Measurements from ENCODE around the gene ATE1. TPM values are rescaled to one million over a fixed set of nuclear protein-coding genes. Genes with fewer than 3 reads are reported as not detected.

ATE1 gene
- total RNA-seq, 2 donors from 2014 or later = 31.0 to 62.0 TPM

GRCh38 chr10:121694327-121694965 lies 233.4 kb downstream of the ATE1 start:
- no peak for TF ChIP-seq CTCF (IDR thresholded peaks at IDR 0.05)
- no peaks in the 10 kb centered on the region for H3K36me3 ChIP-seq
- no peaks in the 10 kb centered on the region for H3K27me3 ChIP-seq
- no peaks in the 10 kb centered on the region for H3K4me1 ChIP-seq
- H3K27ac ChIP-seq = no peak overlapping the region
- no peaks in the 10 kb centered on the region for H3K9me3 ChIP-seq
- no peak for DNase-seq (ENCODE audit: low spot score)
- H3K4me3 ChIP-seq = no peak overlapping the region

- Histone ChIP-seq H3K4me1 (no peaks in the 10 kb centered on the region), H3K4me3 (no peak overlapping the region), H3K27ac (no peak overlapping the region), H3K27me3 (no peaks in the 10 kb centered on the region), H3K36me3 (no peaks in the 10 kb centered on the region), H3K9me3 (no peaks in the 10 kb centered on the region)
- DNase-seq (ENCODE audit: low spot score) = no peak
- no peak for TF ChIP-seq CTCF (IDR thresholded peaks at IDR 0.05)
Observed at GRCh38 chr10:121692626-121693025, 235.2 kb downstream of the ATE1 start.

GRCh38 chr10:121690970-121691369 lies 236.9 kb downstream of the ATE1 start:
- Histone ChIP-seq H3K4me1 (no peaks in the 10 kb centered on the region), H3K27ac (no peak overlapping the region), H3K9me3 (no peaks in the 10 kb centered on the region), H3K4me3 (no peak overlapping the region), H3K27me3 (no peaks in the 10 kb centered on the region), H3K36me3 (no peaks in the 10 kb centered on the region)
- no peak for DNase-seq (ENCODE audit: low spot score)
- no peak for TF ChIP-seq CTCF (IDR thresholded peaks at IDR 0.05)

Other genes with a start within 250 kb of the ATE1 start
- 10 to 100 TPM; 34.2 to 34.9 TPM for gene NSMCE4A, start 47.2 kb upstream of the ATE1 start, total RNA-seq
- gene TACC2, start 61.1 kb upstream of the ATE1 start, total RNA-seq = 100 to 1,000 TPM; 247 to 286 TPM

Data from right atrium auricular region (tissue), 2 donors.